ENCODE data around the gene RORC. TPM values are rescaled to one million over a fixed set of nuclear protein-coding genes. Genes with fewer than 3 reads are reported as not detected.

RORC gene
- total RNA-seq, 4 donors from 2014 or later = 0.13 to 1.8 (median 1.4) TPM; not detected in 1

GRCh38 chr1:151841141-151841540 is 9.5 kb upstream of the RORC start:
- WGBS, 2 donors (ENCODE audit: low coverage in 1 of 2) = 100% methylated on average over 2 of the region's 2 CpGs
- Histone ChIP-seq H3K27ac (no peak overlapping the region), H3K36me3 (no peaks in the 10 kb centered on the region), H3K9me3 (no peaks in the 10 kb centered on the region), H3K4me3 (no peak overlapping the region), H3K4me1 (peaks cover 0 to 37% (median 9%) of the 10 kb centered on the region in 3 donors), H3K27me3 (peaks cover 39% of the 10 kb centered on the region)
- no peak for ATAC-seq
- TF ChIP-seq POLR2A (IDR thresholded peaks at IDR 0.05) (no peak), POLR2AphosphoS5 (IDR thresholded peaks at IDR 0.05) (no peak), CTCF (IDR thresholded peaks at IDR 0.05) (no peak), EP300 (IDR thresholded peaks at IDR 0.05) (no peak)

GRCh38 chr1:151840421-151840820 is 8.8 kb upstream of the RORC start:
- no peak overlapping the region for H3K27ac ChIP-seq
- H3K27me3 ChIP-seq = peaks cover 40% of the 10 kb centered on the region
- ATAC-seq = no peak
- peaks cover 0 to 37% (median 9%) of the 10 kb centered on the region in 3 donors for H3K4me1 ChIP-seq
- H3K9me3 ChIP-seq = no peaks in the 10 kb centered on the region
- no peaks in the 10 kb centered on the region for H3K36me3 ChIP-seq
- no peak for TF ChIP-seq POLR2AphosphoS5 (IDR thresholded peaks at IDR 0.05)
- no peak for TF ChIP-seq CTCF (IDR thresholded peaks at IDR 0.05)
- TF ChIP-seq POLR2A (IDR thresholded peaks at IDR 0.05) = no peak
- no peak for TF ChIP-seq EP300 (IDR thresholded peaks at IDR 0.05)
- no peak overlapping the region for H3K4me3 ChIP-seq

- peak within 1 kb of the TSS; percentile 26 to 58 for H3K4me3 ChIP-seq
- peak within 1 kb of the TSS in 2 of 4 donors; percentile 19 to 55 for H3K27ac ChIP-seq
- WGBS, 2 donors (ENCODE audit: low coverage in 1 of 2) = 0 to 64% methylated on average over 1 to 5 of the region's 47 CpGs
- H3K27me3 ChIP-seq = peaks cover 44% of the 10 kb centered on the region
- H3K4me1 ChIP-seq = peaks cover 0 to 37% (median 9%) of the 10 kb centered on the region in 3 donors
- no peak for TF ChIP-seq EP300 (IDR thresholded peaks at IDR 0.05)
- no peak for TF ChIP-seq CTCF (IDR thresholded peaks at IDR 0.05)
- TF ChIP-seq POLR2AphosphoS5 (IDR thresholded peaks at IDR 0.05) = no peak
- TF ChIP-seq POLR2A (IDR thresholded peaks at IDR 0.05) = no peak
- H3K9me3 ChIP-seq = no peaks in the 10 kb centered on the region
- no peaks in the 10 kb centered on the region for H3K36me3 ChIP-seq
- ATAC-seq = peak; percentile 27
Observed at GRCh38 chr1:151839457-151840403, 8.1 kb upstream of the RORC start, which contains the start of gene C2CD4D. TSS of gene C2CD4D (minus strand) at chr1:151839820. CDS start at chr1:151838989, 831 bp downstream.

GRCh38 chr1:151839082-151839412 is 7.4 kb upstream of the RORC start:
- Histone ChIP-seq H3K9me3 (no peaks in the 10 kb centered on the region), H3K36me3 (no peaks in the 10 kb centered on the region), H3K27me3 (peaks cover 42% of the 10 kb centered on the region), H3K4me3 (peak overlapping the region in 1 of 2 donors; percentile 58), H3K4me1 (peaks cover 0 to 37% (median 9%) of the 10 kb centered on the region in 3 donors), H3K27ac (peak overlapping the region in 1 of 4 donors; percentile 55)
- no peak for TF ChIP-seq EP300 (IDR thresholded peaks at IDR 0.05)
- no peak for TF ChIP-seq CTCF (IDR thresholded peaks at IDR 0.05)
- no peak for TF ChIP-seq POLR2AphosphoS5 (IDR thresholded peaks at IDR 0.05)
- TF ChIP-seq POLR2A (IDR thresholded peaks at IDR 0.05) = no peak
- 23 to 44% methylated on average over 3 to 13 of the region's 16 CpGs for WGBS, 2 donors (ENCODE audit: low coverage in 1 of 2)
- no peak for ATAC-seq
